ENCODE data around the gene ACP2.
"Not testable (repeated sequence)": the region's sequence is repeated elsewhere in the genome, so short reads cannot be mapped to it uniquely, and the experiment has no call there.

ACP2 gene

GRCh38 chr11:47191137-47191536 is 57.5 kb downstream of the ACP2 start:
- not testable (repeated sequence) for DNase-seq
